Measurements from ENCODE around the gene CIRBP.

DNA sequence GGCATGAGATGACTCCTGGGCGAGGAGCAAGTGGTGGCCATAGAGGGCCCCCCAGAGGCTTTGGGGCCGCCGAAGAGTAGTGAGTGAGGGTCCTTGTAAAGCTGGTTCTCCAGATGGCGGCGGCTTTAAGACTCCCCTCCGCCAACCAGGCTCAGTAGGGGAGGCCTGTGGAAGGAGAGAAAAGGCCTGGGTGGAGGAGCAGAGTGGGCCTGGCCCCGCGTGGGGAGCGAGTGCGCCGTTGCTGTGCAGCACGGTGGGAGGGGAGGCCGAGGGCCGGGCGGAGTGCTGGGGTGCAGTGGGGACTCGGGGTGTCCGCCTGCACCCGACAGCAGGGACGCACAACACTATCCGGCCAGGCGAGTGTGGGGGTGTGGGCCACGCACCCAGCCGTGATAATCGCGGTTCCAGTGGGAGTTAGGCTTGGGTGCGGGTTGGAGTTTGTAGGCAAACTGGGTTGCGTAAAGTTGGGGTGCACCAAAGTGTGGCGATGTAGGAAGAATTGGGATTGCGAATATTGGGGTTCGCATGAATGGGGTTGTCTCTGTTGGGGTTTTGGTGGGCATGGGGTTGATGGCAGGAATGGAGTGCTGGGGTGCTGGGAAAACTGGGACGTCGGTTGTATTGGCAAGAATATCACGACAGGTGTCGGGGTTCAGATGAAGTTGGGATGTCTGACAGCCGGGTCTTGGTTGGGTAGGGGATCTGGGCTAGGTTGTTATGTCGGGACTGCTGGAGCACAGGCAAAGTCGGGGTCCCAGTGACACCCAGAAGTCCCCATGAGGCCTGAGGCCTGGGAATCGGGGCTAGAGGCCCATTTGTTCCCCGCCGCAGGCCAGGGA lies 687 bp upstream of the CIRBP start:
- no peak for TF ChIP-seq CTCF (IDR thresholded peaks at IDR 0.05; ENCODE audit: poor library complexity)
- TF ChIP-seq EZH2phosphoT487 (IDR thresholded peaks at IDR 0.05; ENCODE audit: low read depth, severe bottlenecking, unreplicated experiment) = no peak
- no peak for TF ChIP-seq EZH2 (IDR thresholded peaks at IDR 0.05; ENCODE audit: borderline replicate concordance)
